Neural progenitor cell (in vitro differentiated cells): ENCODE measurements around the gene PPIAL4G. TPM values are rescaled to one million over a fixed set of nuclear protein-coding genes. Genes with fewer than 3 reads are reported as not detected.
"Not testable (repeated sequence)": the region's sequence is repeated elsewhere in the genome, so short reads cannot be mapped to it uniquely, and the experiment has no call there.

ENCODE experiments used
- DNase-seq: peaks from one replicate; pipeline ENCODE4 v3.0.0-alpha.2; 2016; ENCODE audit warnings: low spot score
- H2AFZ ChIP-seq: fragments of 200-600 bp; sonication (generic); replicated peaks from 2 replicates; pipeline ENCODE4 v1.6.1; 2016; ENCODE audit warnings: antibody characterized with exemption
- H3F3A ChIP-seq: fragments of 200-600 bp; sonication (generic); 2 replicates; pipeline ENCODE4 v1.6.1; 2016; ENCODE audit warnings: antibody characterized with exemption, low read depth
- H3K27ac ChIP-seq: fragments of 200-600 bp; sonication (generic); 2 replicates; pipeline ENCODE4 v1.5.1; 2016; ENCODE audit warnings: mild to moderate bottlenecking
- H3K27me3 ChIP-seq: fragments of 200-600 bp; sonication (generic); 2 replicates; pipeline ENCODE4 v1.6.1; 2016; ENCODE audit warnings: mild to moderate bottlenecking, moderate library complexity
- H3K36me3 ChIP-seq: fragments of 200-600 bp; sonication (generic); 2 replicates; pipeline ENCODE4 v1.5.1; 2016
- H3K4me1 ChIP-seq: fragments of 200-600 bp; sonication (generic); 2 replicates; pipeline ENCODE4 v1.6.1; 2016; ENCODE audit warnings: mixed run types
- H3K4me2 ChIP-seq: fragments of 200-600 bp; sonication (generic); 2 replicates; pipeline ENCODE4 v1.6.1; 2016
- H3K4me3 ChIP-seq: fragments of 200-600 bp; sonication (generic); 2 replicates; pipeline ENCODE4 v1.5.1; 2016
- H3K79me2 ChIP-seq: fragments of 200-600 bp; sonication (generic); 2 replicates; pipeline ENCODE4 v1.6.1; 2016; ENCODE audit warnings: low read depth
- H3K9ac ChIP-seq: fragments of 200-600 bp; sonication (generic); 2 replicates; pipeline ENCODE4 v1.6.1; 2016
- H3K9me3 ChIP-seq: fragments of 200-600 bp; sonication (generic); 2 replicates; pipeline ENCODE4 v1.5.1; 2016; ENCODE audit warnings: low read depth
- H4K20me1 ChIP-seq: fragments of 200-600 bp; sonication (generic); 2 replicates; pipeline ENCODE4 v1.6.1; 2016; ENCODE audit warnings: low read depth
- H3K27ac Mint-ChIP-seq: 3 replicates; pipeline ENCODE4 v1.8.0; 2021; ENCODE audit warnings: mixed read lengths
- H3K27me3 Mint-ChIP-seq: 2 replicates; pipeline ENCODE4 v1.8.0; 2022; ENCODE audit warnings: low read depth, mild to moderate bottlenecking, inconsistent platforms, moderate library complexity, mixed read lengths; ENCODE audit not compliant: insufficient read depth
- H3K36me3 Mint-ChIP-seq: 3 replicates; pipeline ENCODE4 v1.8.0; 2021; ENCODE audit warnings: mixed read lengths
- H3K4me1 Mint-ChIP-seq: 3 replicates; pipeline ENCODE4 v1.8.0; 2021; ENCODE audit warnings: mixed read lengths
- H3K4me3 Mint-ChIP-seq: 3 replicates; pipeline ENCODE4 v1.8.0; 2021; ENCODE audit warnings: mild to moderate bottlenecking, moderate library complexity, mixed read lengths
- H3K9me3 Mint-ChIP-seq: 3 replicates; pipeline ENCODE4 v1.8.0; 2020; ENCODE audit warnings: mixed read lengths
- total RNA-seq: library from RNA; depleted of rRNA; stranded (reverse); fragments of >200 nt; gene quantifications from 2 replicates; pipeline ENCODE4 v1.2.3, GENCODE V29; 2015; ENCODE audit warnings: low replicate concordance

The PPIAL4G gene
- total RNA-seq, 1 donor from 2014 or later = 0.09 TPM

- peak; percentile 87 for DNase-seq
- peak overlapping the region; percentile 73 for H3K27ac ChIP-seq
- H3K4me3 ChIP-seq, H3K4me1 ChIP-seq, H3K27me3 ChIP-seq, H3K4me1 Mint-ChIP-seq, H3K36me3 ChIP-seq, H4K20me1 ChIP-seq, H3K9ac ChIP-seq, H3K79me2 ChIP-seq, H2AFZ ChIP-seq, H3K9me3 ChIP-seq, H3K9me3 Mint-ChIP-seq, H3K27me3 Mint-ChIP-seq, H3K36me3 Mint-ChIP-seq, H3F3A ChIP-seq: not testable (repeated sequence)
- Mint-ChIP-seq H3K4me3 (peak overlapping the region; percentile 89), H3K27ac (peak overlapping the region; percentile 99)
- H3K4me2 ChIP-seq = peak overlapping the region; percentile 38
Observed at GRCh38 chr1:148522072-148522471, 39.0 kb upstream of the PPIAL4G start.

GRCh38 chr1:148514310-148514709 is 31.2 kb upstream of the PPIAL4G start:
- H3K27me3 ChIP-seq, H3K4me3 Mint-ChIP-seq, DNase-seq: not testable (repeated sequence)

GRCh38 chr1:148512571-148513184 is 29.6 kb upstream of the PPIAL4G start:
- not testable (repeated sequence) for H3K4me3 Mint-ChIP-seq, H3K4me1 ChIP-seq, H3K4me1 Mint-ChIP-seq, H3K4me3 ChIP-seq, DNase-seq, H3K27me3 Mint-ChIP-seq, H3F3A ChIP-seq, H3K4me2 ChIP-seq, H3K27me3 ChIP-seq, H3K27ac ChIP-seq, H3K79me2 ChIP-seq, H3K9me3 Mint-ChIP-seq, H3K27ac Mint-ChIP-seq, H3K36me3 ChIP-seq, H3K36me3 Mint-ChIP-seq, H4K20me1 ChIP-seq, H2AFZ ChIP-seq, H3K9me3 ChIP-seq, H3K9ac ChIP-seq

More at GRCh38 chr1:148514310-148514709, 31.2 kb upstream of the PPIAL4G start:
- not testable (repeated sequence) for H3K4me1 Mint-ChIP-seq, H3K36me3 ChIP-seq, H3K9ac ChIP-seq, H3K36me3 Mint-ChIP-seq, H3K4me2 ChIP-seq, H3K4me3 ChIP-seq, H3K27ac Mint-ChIP-seq, H3K79me2 ChIP-seq, H3K9me3 ChIP-seq, H3K9me3 Mint-ChIP-seq, H2AFZ ChIP-seq, H4K20me1 ChIP-seq, H3K27me3 Mint-ChIP-seq, H3F3A ChIP-seq, H3K4me1 ChIP-seq, H3K27ac ChIP-seq

DNA sequence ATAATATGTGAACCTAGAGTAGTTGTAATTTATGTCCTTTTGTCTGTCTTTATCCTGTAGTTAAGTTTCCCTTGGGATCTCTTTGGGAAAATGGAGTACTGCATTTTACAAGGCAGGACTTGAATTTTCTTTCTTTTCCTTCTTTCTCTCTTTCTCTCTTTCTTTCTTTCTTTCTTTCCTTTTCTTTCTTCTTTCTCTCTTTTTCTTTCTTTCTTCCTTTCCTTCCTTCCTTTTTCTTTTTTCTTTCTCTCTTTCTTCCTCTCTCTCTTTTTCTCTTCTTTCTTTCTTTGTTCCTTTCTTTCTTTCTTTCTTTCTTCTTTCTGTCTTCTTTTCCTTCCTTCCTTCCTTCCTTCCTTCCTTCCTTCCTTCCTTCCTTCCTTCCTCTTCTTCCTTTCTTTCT is 10.8 kb upstream of the PPIAL4G start:
- not testable (repeated sequence) for H2AFZ ChIP-seq, H4K20me1 ChIP-seq, H3K9me3 Mint-ChIP-seq, H3K27me3 Mint-ChIP-seq, H3K4me1 ChIP-seq, H3K4me3 ChIP-seq, H3K9ac ChIP-seq, H3K4me1 Mint-ChIP-seq, DNase-seq, H3K27me3 ChIP-seq, H3K9me3 ChIP-seq, H3K36me3 Mint-ChIP-seq, H3K4me3 Mint-ChIP-seq, H3F3A ChIP-seq, H3K27ac Mint-ChIP-seq, H3K4me2 ChIP-seq, H3K79me2 ChIP-seq, H3K36me3 ChIP-seq, H3K27ac ChIP-seq

DNA sequence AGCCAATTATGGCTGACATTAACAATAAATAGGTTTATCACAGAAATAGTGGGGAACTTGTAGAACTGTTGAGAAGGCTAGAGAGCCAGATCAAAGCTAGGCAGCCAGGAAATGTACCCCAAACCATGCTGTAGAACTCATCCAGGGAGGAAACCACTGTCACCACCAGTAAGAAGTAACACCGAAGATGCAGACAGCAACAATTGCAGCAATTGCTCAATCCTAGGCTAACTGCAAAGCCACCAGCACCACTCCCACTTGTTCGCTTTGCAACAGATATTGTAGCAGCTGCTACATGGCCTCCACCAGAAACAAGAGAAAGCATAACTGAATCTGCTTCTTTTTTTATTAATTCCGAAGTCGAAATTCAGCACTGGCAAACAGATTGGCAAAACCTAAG is 2.0 kb downstream of the PPIAL4G start:
- not testable (repeated sequence) for H3K4me3 Mint-ChIP-seq, H3K27ac Mint-ChIP-seq

GRCh38 chr1:148459694-148460093 is 23.4 kb downstream of the PPIAL4G start:
- not testable (repeated sequence) for H3F3A ChIP-seq, H3K4me1 Mint-ChIP-seq, H3K27ac ChIP-seq, H4K20me1 ChIP-seq, H3K36me3 ChIP-seq, DNase-seq, H3K27ac Mint-ChIP-seq, H3K9me3 Mint-ChIP-seq, H3K36me3 Mint-ChIP-seq, H3K27me3 ChIP-seq, H2AFZ ChIP-seq, H3K9ac ChIP-seq, H3K4me1 ChIP-seq, H3K27me3 Mint-ChIP-seq, H3K79me2 ChIP-seq, H3K9me3 ChIP-seq, H3K4me2 ChIP-seq
- peak overlapping the region; percentile 69 for H3K4me3 Mint-ChIP-seq
- peak overlapping the region; percentile 76 for H3K4me3 ChIP-seq

More for the DNA sequence above, 2.0 kb downstream of the PPIAL4G start:
- H3K9me3 Mint-ChIP-seq, H3F3A ChIP-seq, H4K20me1 ChIP-seq, H2AFZ ChIP-seq, H3K4me2 ChIP-seq, H3K79me2 ChIP-seq, H3K36me3 ChIP-seq, H3K9me3 ChIP-seq, H3K27me3 ChIP-seq, H3K27ac ChIP-seq, H3K36me3 Mint-ChIP-seq, DNase-seq, H3K9ac ChIP-seq, H3K4me1 ChIP-seq, H3K4me1 Mint-ChIP-seq, H3K4me3 ChIP-seq, H3K27me3 Mint-ChIP-seq: not testable (repeated sequence)

- not testable (repeated sequence) for H3K36me3 Mint-ChIP-seq, H2AFZ ChIP-seq, H3K4me1 ChIP-seq, H3K9me3 ChIP-seq, H3K79me2 ChIP-seq, H3K36me3 ChIP-seq, H3K9ac ChIP-seq, H3F3A ChIP-seq, H4K20me1 ChIP-seq, H3K27me3 Mint-ChIP-seq, H3K27ac Mint-ChIP-seq, H3K4me1 Mint-ChIP-seq, H3K27me3 ChIP-seq, H3K9me3 Mint-ChIP-seq
- Histone ChIP-seq H3K4me3 (peak overlapping the region; percentile 76), H3K27ac (peak overlapping the region; percentile 64), H3K4me2 (peak overlapping the region; percentile 84)
- peak; percentile 40 for DNase-seq
- H3K4me3 Mint-ChIP-seq = peak overlapping the region; percentile 83
Observed at GRCh38 chr1:148458901-148459581, 24.1 kb downstream of the PPIAL4G start.

- not testable (repeated sequence) for H3K79me2 ChIP-seq, H4K20me1 ChIP-seq, H3K9me3 Mint-ChIP-seq, H3K27me3 Mint-ChIP-seq, H3K36me3 ChIP-seq, H2AFZ ChIP-seq, DNase-seq, H3K4me1 Mint-ChIP-seq, H3K27ac ChIP-seq, H3K9me3 ChIP-seq, H3F3A ChIP-seq, H3K36me3 Mint-ChIP-seq, H3K4me1 ChIP-seq, H3K27me3 ChIP-seq, H3K9ac ChIP-seq
- H3K4me3 ChIP-seq = peak overlapping the region; percentile 76
- Mint-ChIP-seq H3K4me3 (peak overlapping the region; percentile 91), H3K27ac (peak overlapping the region; percentile 93)
- H3K4me2 ChIP-seq = peak overlapping the region; percentile 84
Observed at GRCh38 chr1:148458398-148458797, 24.7 kb downstream of the PPIAL4G start.
